Activated B cell treated with CpG ODN at 0.5 μM for 24 hours (primary cell): ENCODE data around the gene RESP18. TPM values are rescaled to one million over a fixed set of nuclear protein-coding genes. Genes with fewer than 3 reads are reported as not detected.

Experiments used
- ATAC-seq: fragments of 200-7000 bp; cut with Tn5 transposase; one replicate; pipeline ENCODE4 v1.10.0; 2021; ENCODE audit warnings: low read depth, mild to moderate bottlenecking, moderate library complexity
- CTCF ChIA-PET: fragments of 350-600 bp; sonication (Branson Sonifier 250); formaldehyde crosslinking; loops from one replicate; lab custom pipeline; 2021; ENCODE audit warnings: antibody characterized with exemption; lab: Charles Lee
- POLR2A ChIA-PET: fragments of 350-600 bp; sonication (Branson Sonifier 250); formaldehyde crosslinking; loops from one replicate; lab custom pipeline; 2021; ENCODE audit warnings: antibody characterized with exemption; lab: Charles Lee
- DNase-seq: peaks from one replicate; pipeline ENCODE4 v3.0.0; 2022
- H3K27ac Mint-ChIP-seq: one replicate; pipeline ENCODE4 v1.8.0; 2020; ENCODE audit warnings: mixed read lengths
- H3K27me3 Mint-ChIP-seq: one replicate; pipeline ENCODE4 v1.8.0; 2021; ENCODE audit warnings: mixed read lengths
- H3K36me3 Mint-ChIP-seq: one replicate; pipeline ENCODE4 v1.8.0; 2021; ENCODE audit warnings: low read depth, mixed read lengths
- H3K4me1 Mint-ChIP-seq: one replicate; pipeline ENCODE4 v1.8.0; 2021; ENCODE audit warnings: mixed read lengths
- H3K4me3 Mint-ChIP-seq: one replicate; pipeline ENCODE4 v1.8.0; 2020; ENCODE audit warnings: mild to moderate bottlenecking, mixed read lengths
- H3K9me3 Mint-ChIP-seq: one replicate; pipeline ENCODE4 v1.8.0; 2020; ENCODE audit warnings: mixed read lengths
- intact Hi-C: fragments of 100-400 bp; cut with micrococcal nuclease; formaldehyde crosslinking; loops from one replicate; pipeline ENCODE4 v1.15.1; 2024
- total RNA-seq: library from RNA; stranded (reverse); gene quantifications from 2 replicates; pipeline ENCODE4 v1.2.3, GENCODE V29; 2022
- TF ChIP-seq, protein P1 (sequence below): fragments of 200-600 bp; IDR thresholded peaks from one replicate; pipeline ENCODE4 v1.8.0; 2022; ENCODE audit warnings: antibody characterized with exemption, mild to moderate bottlenecking

The RESP18 gene
- total RNA-seq, 1 donor from 2014 or later, result not detected

GRCh38 chr2:219292616-219293015 lies 39.9 kb downstream of the RESP18 start:
- Mint-ChIP-seq H3K27me3 (no peaks in the 10 kb centered on the region), H3K36me3 (no peaks in the 10 kb centered on the region), H3K4me1 (peaks cover 17% of the 10 kb centered on the region), H3K27ac (no peak overlapping the region), H3K4me3 (no peak overlapping the region), H3K9me3 (no peaks in the 10 kb centered on the region)
- ChIA-PET CTCF (interaction anchor here (2.6 to 6.2 kb wide), 4 partner anchors 11 to 133 kb away, joined by 6 to 155 read pairs (median 32); partner anchors contain the start of genes DNAJB2, NHEJ1, SLC23A3 and TUBA4A), POLR2A (interaction anchor here (0.6 to 10.1 kb wide), 5 partner anchors 13 to 87 kb away, joined by 4 to 138 read pairs (median 29); partner anchors contain the start of genes DNAJB2, TUBA4A, TUBA4B and ZFAND2B)
- ATAC-seq (no peak), DNase-seq (no peak)
- TF ChIP-seq, protein P1, sequence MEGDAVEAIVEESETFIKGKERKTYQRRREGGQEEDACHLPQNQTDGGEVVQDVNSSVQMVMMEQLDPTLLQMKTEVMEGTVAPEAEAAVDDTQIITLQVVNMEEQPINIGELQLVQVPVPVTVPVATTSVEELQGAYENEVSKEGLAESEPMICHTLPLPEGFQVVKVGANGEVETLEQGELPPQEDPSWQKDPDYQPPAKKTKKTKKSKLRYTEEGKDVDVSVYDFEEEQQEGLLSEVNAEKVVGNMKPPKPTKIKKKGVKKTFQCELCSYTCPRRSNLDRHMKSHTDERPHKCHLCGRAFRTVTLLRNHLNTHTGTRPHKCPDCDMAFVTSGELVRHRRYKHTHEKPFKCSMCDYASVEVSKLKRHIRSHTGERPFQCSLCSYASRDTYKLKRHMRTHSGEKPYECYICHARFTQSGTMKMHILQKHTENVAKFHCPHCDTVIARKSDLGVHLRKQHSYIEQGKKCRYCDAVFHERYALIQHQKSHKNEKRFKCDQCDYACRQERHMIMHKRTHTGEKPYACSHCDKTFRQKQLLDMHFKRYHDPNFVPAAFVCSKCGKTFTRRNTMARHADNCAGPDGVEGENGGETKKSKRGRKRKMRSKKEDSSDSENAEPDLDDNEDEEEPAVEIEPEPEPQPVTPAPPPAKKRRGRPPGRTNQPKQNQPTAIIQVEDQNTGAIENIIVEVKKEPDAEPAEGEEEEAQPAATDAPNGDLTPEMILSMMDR, result no peak
- intact Hi-C loops, result no loop called here

GRCh38 chr2:219291910-219292490 lies 40.5 kb downstream of the RESP18 start:
- CTCF ChIA-PET, result interaction anchor here (2.6 to 6.2 kb wide), 3 partner anchors 11 to 132 kb away, joined by 6 to 155 read pairs (median 34); partner anchors contain the start of genes DNAJB2, NHEJ1, TUBA4A and TUBA4B
- no peak for ATAC-seq
- Mint-ChIP-seq H3K36me3 (no peaks in the 10 kb centered on the region), H3K27ac (no peak overlapping the region), H3K27me3 (no peaks in the 10 kb centered on the region), H3K4me3 (no peak overlapping the region), H3K9me3 (no peaks in the 10 kb centered on the region), H3K4me1 (peaks cover 17% of the 10 kb centered on the region)
- TF ChIP-seq, protein P1, result no peak
- DNase-seq, result no peak
- intact Hi-C loops, result no loop called here
- POLR2A ChIA-PET, result interaction anchor here (0.6 to 10.1 kb wide), 5 partner anchors 12 to 116 kb away, joined by 3 to 138 read pairs (median 9); partner anchors contain the start of genes CNPPD1, DNAJB2, TUBA4A and TUBA4B

DNA sequence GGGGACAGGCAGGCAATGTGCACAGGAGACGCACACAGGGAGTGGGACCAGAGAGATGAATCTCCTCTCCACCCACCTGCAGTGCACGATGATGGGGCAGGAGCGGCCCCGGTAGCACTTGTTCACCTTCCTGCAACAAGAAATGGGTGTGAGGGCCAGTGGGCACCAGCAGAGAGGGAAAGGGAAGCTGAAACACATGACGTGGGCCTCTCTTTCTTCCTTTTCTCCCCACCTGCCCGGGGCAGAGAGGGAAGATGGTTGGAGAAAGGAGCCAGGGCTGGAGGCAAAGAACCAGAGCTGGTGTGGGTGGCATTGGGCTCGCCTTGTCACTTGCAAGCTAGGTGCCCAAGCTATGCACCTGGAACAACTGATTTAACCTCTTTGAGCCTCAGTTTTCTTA lies 41.1 kb downstream of the RESP18 start:
- ATAC-seq (no peak), DNase-seq (no peak)
- Mint-ChIP-seq H3K27ac (no peak overlapping the region), H3K9me3 (no peaks in the 10 kb centered on the region), H3K36me3 (peaks cover 4% of the 10 kb centered on the region), H3K27me3 (no peaks in the 10 kb centered on the region), H3K4me3 (no peak overlapping the region), H3K4me1 (peaks cover 17% of the 10 kb centered on the region)
- ChIA-PET POLR2A (interaction anchor here (1.2 to 10.1 kb wide), 4 partner anchors 12 to 115 kb away, joined by 3 to 138 read pairs (median 45); partner anchors contain the start of genes CNPPD1, DNAJB2, TUBA4A and TUBA4B), CTCF (interaction anchor here (0.7 to 6.2 kb wide), 3 partner anchors 10 to 131 kb away, joined by 3 to 155 read pairs (median 6); partner anchors contain the start of genes DNAJB2, NHEJ1 and TUBA4A)
- intact Hi-C loops, result no loop called here
- TF ChIP-seq, protein P1, result no peak

DNA sequence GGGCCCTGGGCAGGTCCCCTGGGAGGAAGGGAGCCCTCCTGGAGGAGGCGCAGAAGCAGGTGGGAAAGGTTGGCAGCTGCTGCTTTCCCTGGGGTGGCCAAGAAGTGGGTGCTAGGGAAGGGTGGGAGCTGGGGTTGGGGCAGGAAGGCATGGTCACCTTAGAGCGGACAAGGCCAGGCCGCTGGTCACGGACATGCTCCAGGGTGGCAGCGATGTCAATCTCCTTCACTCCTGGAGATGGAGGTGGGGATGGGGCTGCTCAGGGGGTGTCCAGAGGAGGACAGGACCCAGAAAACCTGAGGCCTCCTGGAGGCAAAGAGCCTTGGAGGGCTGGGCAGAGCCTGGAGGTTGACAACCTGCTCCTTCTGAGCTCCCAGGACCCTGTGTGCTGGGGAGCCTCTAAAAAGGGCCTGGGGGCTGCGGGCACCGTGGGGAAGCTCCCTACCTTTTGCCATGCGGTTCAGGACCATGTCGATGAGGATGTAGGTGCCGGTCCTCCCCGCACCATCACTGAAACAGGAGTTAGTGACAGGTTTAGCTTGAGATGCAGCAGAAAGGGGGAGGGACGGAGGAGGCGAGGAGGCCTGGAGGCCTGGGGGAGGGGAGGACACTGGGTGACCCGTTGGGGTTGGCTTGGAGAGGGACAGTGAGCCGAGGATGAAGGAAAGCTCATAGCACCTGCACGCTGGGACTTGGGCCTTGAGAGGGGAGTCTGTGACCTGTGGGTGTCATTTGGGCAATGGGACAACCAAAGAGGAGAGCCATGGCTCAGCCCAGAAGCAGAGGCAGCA lies 42.0 kb downstream of the RESP18 start:
- intact Hi-C loops, result no loop called here

More for the DNA sequence above, 42.0 kb downstream of the RESP18 start:
- ChIA-PET CTCF (interaction anchor here (0.7 to 6.2 kb wide), 2 partner anchors 9 to 36 kb away, joined by 3 to 155 read pairs; partner anchors contain the start of genes DNAJB2 and TUBA4A), POLR2A (interaction anchor here (0.7 to 5.3 kb wide), 4 partner anchors 37 to 114 kb away, joined by 3 to 86 read pairs (median 4); partner anchors contain the start of genes CNPPD1, TUBA4A and TUBA4B)
- peaks cover 15% of the 10 kb centered on the region for H3K4me1 Mint-ChIP-seq
- H3K4me3 Mint-ChIP-seq, result no peak overlapping the region
- no peak overlapping the region for H3K27ac Mint-ChIP-seq
- no peaks in the 10 kb centered on the region for H3K9me3 Mint-ChIP-seq
- H3K36me3 Mint-ChIP-seq, result peaks cover 11% of the 10 kb centered on the region
- DNase-seq, result no peak
- no peaks in the 10 kb centered on the region for H3K27me3 Mint-ChIP-seq
- ATAC-seq, result no peak
- TF ChIP-seq, protein P1, result no peak
